ENCODE measurements around the gene WFS1. TPM values are rescaled to one million over a fixed set of nuclear protein-coding genes. Genes with fewer than 3 reads are reported as not detected.

The WFS1 gene
- total and polyA plus RNA-seq, 5 donors: 47.9 to 76.6 (median 58.4) TPM

- Histone ChIP-seq H3K9me3 (ENCODE audit: control insufficient read depth, low read length) (no peaks in the 10 kb centered on the region), H3K27ac (ENCODE audit: low read length) (no peak overlapping the region), H3K4me1 (ENCODE audit: control insufficient read depth, insufficient read depth, low read length) (no peaks in the 10 kb centered on the region), H3K4me3 (ENCODE audit: low read length) (no peak overlapping the region), H3K27me3 (ENCODE audit: control insufficient read depth, insufficient read depth) (no peaks in the 10 kb centered on the region)
- 76% methylated on average over 16 of the region's 16 CpGs for WGBS
- DNase-seq: no peak
- intact Hi-C loops (cut with DNase I): no loop called here
- ATAC-seq: no peak
These were observed 41.2 kb upstream of the WFS1 start for GRCh38 chr4:6228158-6229067.

GRCh38 chr4:6229095-6229494 is 40.6 kb upstream of the WFS1 start:
- ATAC-seq (peak; percentile 34 to 43), DNase-seq (peak in 1 of 3 donors; percentile 66)
- H3K27me3 ChIP-seq (ENCODE audit: control insufficient read depth, insufficient read depth): no peaks in the 10 kb centered on the region
- 31% methylated on average over 7 of the region's 7 CpGs for WGBS
- H3K4me1 ChIP-seq (ENCODE audit: control insufficient read depth, insufficient read depth, low read length): no peaks in the 10 kb centered on the region
- intact Hi-C loops (cut with DNase I): no loop called here
- no peaks in the 10 kb centered on the region for H3K9me3 ChIP-seq (ENCODE audit: control insufficient read depth, low read length)
- H3K4me3 ChIP-seq (ENCODE audit: low read length): no peak overlapping the region
- H3K27ac ChIP-seq (ENCODE audit: low read length): no peak overlapping the region

- no peak for DNase-seq
- Histone ChIP-seq H3K27ac (ENCODE audit: low read length) (no peak overlapping the region), H3K4me3 (ENCODE audit: low read length) (no peak overlapping the region), H3K4me1 (ENCODE audit: control insufficient read depth, insufficient read depth, low read length) (no peaks in the 10 kb centered on the region), H3K9me3 (ENCODE audit: control insufficient read depth, low read length) (no peaks in the 10 kb centered on the region), H3K27me3 (ENCODE audit: control insufficient read depth, insufficient read depth) (no peaks in the 10 kb centered on the region)
- no peak for ATAC-seq
- intact Hi-C loops (cut with DNase I): no loop called here
- WGBS: 79% methylated on average over 18 of the region's 18 CpGs
These were observed 39.8 kb upstream of the WFS1 start for GRCh38 chr4:6229671-6230501.

DNA sequence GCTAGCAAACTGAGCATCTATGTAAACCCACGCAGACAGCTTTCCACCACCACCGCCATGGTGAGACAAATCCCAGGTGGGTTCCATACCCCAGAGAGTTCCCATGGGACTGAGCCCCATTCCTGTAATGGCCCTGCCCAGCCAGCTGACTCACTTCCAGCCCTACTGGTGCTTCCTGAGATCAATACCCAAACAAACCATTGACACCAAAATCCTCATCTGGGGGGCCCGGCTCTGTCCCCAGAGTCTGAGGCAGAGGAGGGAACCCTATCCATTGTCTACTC is 39.2 kb upstream of the WFS1 start:
- no peak for ATAC-seq
- H3K4me1 ChIP-seq (ENCODE audit: control insufficient read depth, insufficient read depth, low read length): no peaks in the 10 kb centered on the region
- no peak overlapping the region for H3K27ac ChIP-seq (ENCODE audit: low read length)
- H3K4me3 ChIP-seq (ENCODE audit: low read length): no peak overlapping the region
- 54% methylated on average over 3 of the region's 3 CpGs for WGBS
- no peaks in the 10 kb centered on the region for H3K27me3 ChIP-seq (ENCODE audit: control insufficient read depth, insufficient read depth)
- no peaks in the 10 kb centered on the region for H3K9me3 ChIP-seq (ENCODE audit: control insufficient read depth, low read length)
- intact Hi-C loops (cut with DNase I): no loop called here
- DNase-seq: no peak

DNA sequence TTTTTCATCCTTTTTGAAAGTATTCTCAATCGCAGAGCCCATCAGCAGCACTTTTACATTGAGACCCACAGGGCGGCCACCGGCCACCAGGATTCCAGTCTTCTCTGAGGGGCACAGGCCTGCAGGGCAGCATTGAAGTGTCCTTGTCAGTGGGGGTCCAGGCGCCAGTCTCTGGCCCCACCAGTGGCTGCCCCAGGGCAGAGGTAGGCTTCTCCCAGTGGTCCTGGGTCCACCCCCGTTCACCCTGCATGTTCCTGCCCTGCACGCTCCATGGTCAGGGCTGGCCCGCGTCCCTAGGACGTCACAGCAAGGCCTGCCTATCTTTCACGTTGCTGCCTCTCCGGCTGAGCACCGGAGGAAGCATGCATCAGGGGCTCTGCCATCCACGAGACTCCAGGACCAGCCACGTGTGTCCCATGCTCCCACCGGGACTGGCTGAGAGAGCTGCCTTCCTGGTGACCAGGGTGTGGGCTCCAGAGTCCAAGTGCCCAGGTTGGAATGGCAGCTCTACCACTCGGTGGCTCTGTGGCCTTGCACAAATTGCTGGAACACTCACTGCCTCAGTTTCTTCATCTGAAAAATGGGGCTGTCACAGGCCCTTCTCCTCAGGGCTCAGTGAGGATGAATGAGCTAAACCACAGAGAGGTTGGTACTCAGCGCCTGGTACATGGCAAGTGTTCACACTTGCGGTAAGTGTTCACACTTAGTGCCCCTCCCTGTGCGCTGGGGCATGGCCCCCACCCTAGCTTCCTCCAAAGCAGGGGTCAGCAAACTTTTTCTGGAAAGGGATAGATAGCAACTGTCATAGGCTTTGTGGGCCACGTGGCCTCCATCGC is 38.6 kb upstream of the WFS1 start:
- Histone ChIP-seq H3K9me3 (ENCODE audit: control insufficient read depth, low read length) (no peaks in the 10 kb centered on the region), H3K4me1 (ENCODE audit: control insufficient read depth, insufficient read depth, low read length) (no peaks in the 10 kb centered on the region), H3K27ac (ENCODE audit: low read length) (no peak overlapping the region), H3K27me3 (ENCODE audit: control insufficient read depth, insufficient read depth) (no peaks in the 10 kb centered on the region), H3K4me3 (ENCODE audit: low read length) (no peak overlapping the region)
- no peak for DNase-seq
- ATAC-seq: no peak
- 87% methylated on average over 21 of the region's 21 CpGs for WGBS
- intact Hi-C loops (cut with DNase I): no loop called here

- ATAC-seq: no peak
- intact Hi-C loops (cut with DNase I): no loop called here
These were observed 37.9 kb upstream of the WFS1 start for GRCh38 chr4:6231663-6232165.

GRCh38 chr4:6232836-6233785 is 36.5 kb upstream of the WFS1 start:
- no peak for ATAC-seq
- intact Hi-C loops (cut with DNase I): no loop called here
- no peak overlapping the region for H3K4me3 ChIP-seq (ENCODE audit: low read length)
- no peak for DNase-seq
- no peaks in the 10 kb centered on the region for H3K4me1 ChIP-seq (ENCODE audit: control insufficient read depth, insufficient read depth, low read length)
- no peaks in the 10 kb centered on the region for H3K27me3 ChIP-seq (ENCODE audit: control insufficient read depth, insufficient read depth)
- no peaks in the 10 kb centered on the region for H3K9me3 ChIP-seq (ENCODE audit: control insufficient read depth, low read length)
- H3K27ac ChIP-seq (ENCODE audit: low read length): no peak overlapping the region
- 83% methylated on average over 30 of the region's 30 CpGs for WGBS

More at GRCh38 chr4:6231663-6232165, 37.9 kb upstream of the WFS1 start:
- Histone ChIP-seq H3K4me1 (ENCODE audit: control insufficient read depth, insufficient read depth, low read length) (no peaks in the 10 kb centered on the region), H3K4me3 (ENCODE audit: low read length) (no peak overlapping the region), H3K27me3 (ENCODE audit: control insufficient read depth, insufficient read depth) (no peaks in the 10 kb centered on the region), H3K27ac (ENCODE audit: low read length) (no peak overlapping the region), H3K9me3 (ENCODE audit: control insufficient read depth, low read length) (no peaks in the 10 kb centered on the region)
- WGBS: 65% methylated on average over 7 of the region's 7 CpGs
- DNase-seq: no peak

GRCh38 chr4:6233929-6234328 is 35.7 kb upstream of the WFS1 start:
- no peak for ATAC-seq
- Histone ChIP-seq H3K27ac (ENCODE audit: low read length) (no peak overlapping the region), H3K9me3 (ENCODE audit: control insufficient read depth, low read length) (no peaks in the 10 kb centered on the region), H3K27me3 (ENCODE audit: control insufficient read depth, insufficient read depth) (no peaks in the 10 kb centered on the region), H3K4me1 (ENCODE audit: control insufficient read depth, insufficient read depth, low read length) (no peaks in the 10 kb centered on the region), H3K4me3 (ENCODE audit: low read length) (no peak overlapping the region)
- WGBS: 81% methylated on average over 6 of the region's 6 CpGs
- intact Hi-C loops (cut with DNase I): no loop called here
- no peak for DNase-seq

DNA sequence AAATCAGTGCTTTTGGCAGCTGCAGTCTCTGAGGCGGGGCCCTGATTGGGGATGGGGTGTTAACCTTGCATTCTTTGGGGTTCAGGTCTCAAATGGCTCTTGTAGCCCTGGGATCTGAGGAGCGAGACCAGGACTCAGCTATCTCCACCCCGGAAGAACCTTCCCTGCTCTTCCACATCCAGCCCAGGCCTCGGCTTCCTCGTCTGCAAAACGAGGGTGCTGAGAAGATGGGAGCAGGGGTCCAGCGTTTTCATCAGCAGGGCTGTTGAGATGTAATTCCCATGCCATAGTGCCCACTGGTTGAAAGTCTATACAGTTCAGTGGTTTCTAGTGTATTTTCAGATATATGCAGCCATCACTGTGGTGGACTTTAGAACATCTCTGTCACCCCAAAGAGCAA is 34.6 kb upstream of the WFS1 start:
- H3K27ac ChIP-seq (ENCODE audit: low read length): no peak overlapping the region
- H3K27me3 ChIP-seq (ENCODE audit: control insufficient read depth, insufficient read depth): no peaks in the 10 kb centered on the region
- no peaks in the 10 kb centered on the region for H3K4me1 ChIP-seq (ENCODE audit: control insufficient read depth, insufficient read depth, low read length)
- DNase-seq (no peak), ATAC-seq (no peak)
- 75% methylated on average over 7 of the region's 7 CpGs for WGBS
- no peak overlapping the region for H3K4me3 ChIP-seq (ENCODE audit: low read length)
- no peaks in the 10 kb centered on the region for H3K9me3 ChIP-seq (ENCODE audit: control insufficient read depth, low read length)
- intact Hi-C loops (cut with DNase I): no loop called here
